ENCODE data around the gene ST3GAL3. TPM values are rescaled to one million over a fixed set of nuclear protein-coding genes. Genes with fewer than 3 reads are reported as not detected.

The ST3GAL3 gene
- total and polyA plus RNA-seq, 2 of the 13 experiments (the other 11 are each of a cell fraction or from before 2014, with no cell fraction given), result 5.1 to 8.1 TPM

DNA sequence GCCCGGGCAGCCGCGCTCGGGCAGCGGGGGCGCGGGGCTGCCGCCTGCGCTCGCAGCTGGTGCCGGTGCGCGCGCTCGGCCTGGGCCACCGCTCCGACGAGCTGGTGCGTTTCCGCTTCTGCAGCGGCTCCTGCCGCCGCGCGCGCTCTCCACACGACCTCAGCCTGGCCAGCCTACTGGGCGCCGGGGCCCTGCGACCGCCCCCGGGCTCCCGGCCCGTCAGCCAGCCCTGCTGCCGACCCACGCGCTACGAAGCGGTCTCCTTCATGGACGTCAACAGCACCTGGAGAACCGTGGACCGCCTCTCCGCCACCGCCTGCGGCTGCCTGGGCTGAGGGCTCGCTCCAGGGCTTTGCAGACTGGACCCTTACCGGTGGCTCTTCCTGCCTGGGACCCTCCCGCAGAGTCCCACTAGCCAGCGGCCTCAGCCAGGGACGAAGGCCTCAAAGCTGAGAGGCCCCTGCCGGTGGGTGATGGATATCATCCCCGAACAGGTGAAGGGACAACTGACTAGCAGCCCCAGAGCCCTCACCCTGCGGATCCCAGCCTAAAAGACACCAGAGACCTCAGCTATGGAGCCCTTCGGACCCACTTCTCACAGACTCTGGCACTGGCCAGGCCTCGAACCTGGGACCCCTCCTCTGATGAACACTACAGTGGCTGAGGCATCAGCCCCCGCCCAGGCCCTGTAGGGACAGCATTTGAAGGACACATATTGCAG lies 229.3 kb downstream of the ST3GAL3 start (continued):
- TF ChIP-seq, protein P1, sequence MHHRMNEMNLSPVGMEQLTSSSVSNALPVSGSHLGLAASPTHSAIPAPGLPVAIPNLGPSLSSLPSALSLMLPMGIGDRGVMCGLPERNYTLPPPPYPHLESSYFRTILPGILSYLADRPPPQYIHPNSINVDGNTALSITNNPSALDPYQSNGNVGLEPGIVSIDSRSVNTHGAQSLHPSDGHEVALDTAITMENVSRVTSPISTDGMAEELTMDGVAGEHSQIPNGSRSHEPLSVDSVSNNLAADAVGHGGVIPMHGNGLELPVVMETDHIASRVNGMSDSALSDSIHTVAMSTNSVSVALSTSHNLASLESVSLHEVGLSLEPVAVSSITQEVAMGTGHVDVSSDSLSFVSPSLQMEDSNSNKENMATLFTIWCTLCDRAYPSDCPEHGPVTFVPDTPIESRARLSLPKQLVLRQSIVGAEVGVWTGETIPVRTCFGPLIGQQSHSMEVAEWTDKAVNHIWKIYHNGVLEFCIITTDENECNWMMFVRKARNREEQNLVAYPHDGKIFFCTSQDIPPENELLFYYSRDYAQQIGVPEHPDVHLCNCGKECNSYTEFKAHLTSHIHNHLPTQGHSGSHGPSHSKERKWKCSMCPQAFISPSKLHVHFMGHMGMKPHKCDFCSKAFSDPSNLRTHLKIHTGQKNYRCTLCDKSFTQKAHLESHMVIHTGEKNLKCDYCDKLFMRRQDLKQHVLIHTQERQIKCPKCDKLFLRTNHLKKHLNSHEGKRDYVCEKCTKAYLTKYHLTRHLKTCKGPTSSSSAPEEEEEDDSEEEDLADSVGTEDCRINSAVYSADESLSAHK (CRISPR knock-in tag; IDR thresholded peaks at IDR 0.05; ENCODE audit: borderline replicate concordance), result no peak
- TF ChIP-seq ZNF446 (CRISPR knock-in tag; IDR thresholded peaks at IDR 0.05) (0 out of 2 replicates have a peak, but pooled peaks have one; percentile 42), PCBP1 (IDR thresholded peaks at IDR 0.05; ENCODE audit: borderline replicate concordance, low read depth, low read length) (no peak), ZKSCAN5 (CRISPR knock-in tag; IDR thresholded peaks at IDR 0.05) (no peak), CREM (IDR thresholded peaks at IDR 0.05) (no peak), CREM (CRISPR knock-in tag; IDR thresholded peaks at IDR 0.05) (no peak), RAD51 (IDR thresholded peaks at IDR 0.05; ENCODE audit: borderline replicate concordance) (no peak), NAIF1 (CRISPR knock-in tag; IDR thresholded peaks at IDR 0.05; ENCODE audit: borderline replicate concordance) (no peak), NR1H2 (CRISPR knock-in tag; IDR thresholded peaks at IDR 0.05; ENCODE audit: borderline replicate concordance, low read depth) (no peak), ZNF619 (CRISPR knock-in tag; IDR thresholded peaks at IDR 0.05) (0 out of 2 replicates have a peak, but pooled peaks have one; percentile 41), MAFK (conservative IDR thresholded peaks at IDR 0.05 in 1 of 2, IDR thresholded peaks at IDR 0.05 in 1 of 2; ENCODE audit: low read length in 2 of 2) (no peak), ZNF451 (CRISPR knock-in tag; IDR thresholded peaks at IDR 0.05) (no peak), HOXA3 (CRISPR knock-in tag; IDR thresholded peaks at IDR 0.05) (peak; percentile 64), RNF2 (conservative IDR thresholded peaks at IDR 0.05; ENCODE audit: low read depth) (peak; percentile 70; the same call in 1 of the 2 replicates), TAF15 (IDR thresholded peaks at IDR 0.05; ENCODE audit: low read depth, low read length, poor library complexity, severe bottlenecking) (no peak), ESRRA (CRISPR knock-in tag; IDR thresholded peaks at IDR 0.05; ENCODE audit: low read depth) (peak; percentile 55; the same call in 1 of the 2 replicates), TBX2 (CRISPR knock-in tag; IDR thresholded peaks at IDR 0.05; ENCODE audit: borderline replicate concordance) (peak; percentile 47; the same call in 1 of the 2 replicates)
- TF ChIP-seq, protein P2, sequence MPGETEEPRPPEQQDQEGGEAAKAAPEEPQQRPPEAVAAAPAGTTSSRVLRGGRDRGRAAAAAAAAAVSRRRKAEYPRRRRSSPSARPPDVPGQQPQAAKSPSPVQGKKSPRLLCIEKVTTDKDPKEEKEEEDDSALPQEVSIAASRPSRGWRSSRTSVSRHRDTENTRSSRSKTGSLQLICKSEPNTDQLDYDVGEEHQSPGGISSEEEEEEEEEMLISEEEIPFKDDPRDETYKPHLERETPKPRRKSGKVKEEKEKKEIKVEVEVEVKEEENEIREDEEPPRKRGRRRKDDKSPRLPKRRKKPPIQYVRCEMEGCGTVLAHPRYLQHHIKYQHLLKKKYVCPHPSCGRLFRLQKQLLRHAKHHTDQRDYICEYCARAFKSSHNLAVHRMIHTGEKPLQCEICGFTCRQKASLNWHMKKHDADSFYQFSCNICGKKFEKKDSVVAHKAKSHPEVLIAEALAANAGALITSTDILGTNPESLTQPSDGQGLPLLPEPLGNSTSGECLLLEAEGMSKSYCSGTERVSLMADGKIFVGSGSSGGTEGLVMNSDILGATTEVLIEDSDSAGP (CRISPR knock-in tag; IDR thresholded peaks at IDR 0.05; ENCODE audit: borderline replicate concordance), result no peak
- TF ChIP-seq, protein P3, sequence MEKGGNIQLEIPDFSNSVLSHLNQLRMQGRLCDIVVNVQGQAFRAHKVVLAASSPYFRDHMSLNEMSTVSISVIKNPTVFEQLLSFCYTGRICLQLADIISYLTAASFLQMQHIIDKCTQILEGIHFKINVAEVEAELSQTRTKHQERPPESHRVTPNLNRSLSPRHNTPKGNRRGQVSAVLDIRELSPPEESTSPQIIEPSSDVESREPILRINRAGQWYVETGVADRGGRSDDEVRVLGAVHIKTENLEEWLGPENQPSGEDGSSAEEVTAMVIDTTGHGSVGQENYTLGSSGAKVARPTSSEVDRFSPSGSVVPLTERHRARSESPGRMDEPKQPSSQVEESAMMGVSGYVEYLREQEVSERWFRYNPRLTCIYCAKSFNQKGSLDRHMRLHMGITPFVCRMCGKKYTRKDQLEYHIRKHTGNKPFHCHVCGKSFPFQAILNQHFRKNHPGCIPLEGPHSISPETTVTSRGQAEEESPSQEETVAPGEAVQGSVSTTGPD (CRISPR knock-in tag; IDR thresholded peaks at IDR 0.05), result no peak
- TF ChIP-seq, protein P4, sequence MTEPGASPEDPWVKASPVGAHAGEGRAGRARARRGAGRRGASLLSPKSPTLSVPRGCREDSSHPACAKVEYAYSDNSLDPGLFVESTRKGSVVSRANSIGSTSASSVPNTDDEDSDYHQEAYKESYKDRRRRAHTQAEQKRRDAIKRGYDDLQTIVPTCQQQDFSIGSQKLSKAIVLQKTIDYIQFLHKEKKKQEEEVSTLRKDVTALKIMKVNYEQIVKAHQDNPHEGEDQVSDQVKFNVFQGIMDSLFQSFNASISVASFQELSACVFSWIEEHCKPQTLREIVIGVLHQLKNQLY (CRISPR knock-in tag; IDR thresholded peaks at IDR 0.05), result no peak
- TF ChIP-seq, protein P5, sequence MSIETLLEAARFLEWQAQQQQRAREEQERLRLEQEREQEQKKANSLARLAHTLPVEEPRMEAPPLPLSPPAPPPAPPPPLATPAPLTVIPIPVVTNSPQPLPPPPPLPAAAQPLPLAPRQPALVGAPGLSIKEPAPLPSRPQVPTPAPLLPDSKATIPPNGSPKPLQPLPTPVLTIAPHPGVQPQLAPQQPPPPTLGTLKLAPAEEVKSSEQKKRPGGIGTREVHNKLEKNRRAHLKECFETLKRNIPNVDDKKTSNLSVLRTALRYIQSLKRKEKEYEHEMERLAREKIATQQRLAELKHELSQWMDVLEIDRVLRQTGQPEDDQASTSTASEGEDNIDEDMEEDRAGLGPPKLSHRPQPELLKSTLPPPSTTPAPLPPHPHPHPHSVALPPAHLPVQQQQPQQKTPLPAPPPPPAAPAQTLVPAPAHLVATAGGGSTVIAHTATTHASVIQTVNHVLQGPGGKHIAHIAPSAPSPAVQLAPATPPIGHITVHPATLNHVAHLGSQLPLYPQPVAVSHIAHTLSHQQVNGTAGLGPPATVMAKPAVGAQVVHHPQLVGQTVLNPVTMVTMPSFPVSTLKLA (IDR thresholded peaks at IDR 0.05), result no peak

Data from HepG2 (cell line).